Measurements from ENCODE around the gene SPATA2.
A peak's percentile ranks its signal among the peaks of the same experiment; 100 is the strongest.
"Not testable (repeated sequence)": the region's sequence is repeated elsewhere in the genome, so short reads cannot be mapped to it uniquely, and the experiment has no call there.

Gene SPATA2

GRCh38 chr20:49901588-49901987 is 13.7 kb downstream of the SPATA2 start:
- no peak for DNase-seq

- no peak for DNase-seq
Observed at GRCh38 chr20:49899541-49900383, 15.6 kb downstream of the SPATA2 start.

GRCh38 chr20:49896204-49896603 is 19.1 kb downstream of the SPATA2 start:
- DNase-seq, result no peak

GRCh38 chr20:49895474-49896093 is 19.7 kb downstream of the SPATA2 start:
- DNase-seq, result not testable (repeated sequence)

GRCh38 chr20:49894073-49894470 is 21.3 kb downstream of the SPATA2 start:
- peak; percentile 42 for DNase-seq

- peak; percentile 55 for DNase-seq
Observed at GRCh38 chr20:49893242-49894072, 21.9 kb downstream of the SPATA2 start.

GRCh38 chr20:49892817-49893216 is 22.5 kb downstream of the SPATA2 start:
- no peak for DNase-seq

GRCh38 chr20:49892260-49892659 is 23.1 kb downstream of the SPATA2 start:
- no peak for DNase-seq

GRCh38 chr20:49891476-49892110 is 23.7 kb downstream of the SPATA2 start:
- DNase-seq, result no peak

GRCh38 chr20:49890471-49891361 is 24.6 kb downstream of the SPATA2 start:
- no peak for DNase-seq

- no peak for DNase-seq
Observed at GRCh38 chr20:49889935-49890333, 25.4 kb downstream of the SPATA2 start.

GRCh38 chr20:49889001-49889934 is 26.1 kb downstream of the SPATA2 start:
- DNase-seq, result no peak

- DNase-seq, result peak; percentile 28
Observed at GRCh38 chr20:49888212-49889000, 26.9 kb downstream of the SPATA2 start.

GRCh38 chr20:49887251-49888211 is 27.8 kb downstream of the SPATA2 start:
- no peak for DNase-seq

- DNase-seq, result no peak
Observed at GRCh38 chr20:49886571-49887213, 28.6 kb downstream of the SPATA2 start.

- DNase-seq, result no peak
Observed at GRCh38 chr20:49885558-49886332, 29.6 kb downstream of the SPATA2 start.

- no peak for DNase-seq
Observed at GRCh38 chr20:49883246-49883802, 32.0 kb downstream of the SPATA2 start.

Data from stimulated activated naive CD4-positive, alpha-beta T cell treated with Interleukin-2 at 50 U/mL for 16 hours (primary cell).